Measurements from ENCODE around the gene SLC38A5. TPM values are rescaled to one million over a fixed set of nuclear protein-coding genes. Genes with fewer than 3 reads are reported as not detected.
"Not testable (repeated sequence)": the region's sequence is repeated elsewhere in the genome, so short reads cannot be mapped to it uniquely, and the experiment has no call there.

The SLC38A5 gene
- polyA plus RNA-seq, 2 donors, result 16.3 to 22.1 TPM

DNA sequence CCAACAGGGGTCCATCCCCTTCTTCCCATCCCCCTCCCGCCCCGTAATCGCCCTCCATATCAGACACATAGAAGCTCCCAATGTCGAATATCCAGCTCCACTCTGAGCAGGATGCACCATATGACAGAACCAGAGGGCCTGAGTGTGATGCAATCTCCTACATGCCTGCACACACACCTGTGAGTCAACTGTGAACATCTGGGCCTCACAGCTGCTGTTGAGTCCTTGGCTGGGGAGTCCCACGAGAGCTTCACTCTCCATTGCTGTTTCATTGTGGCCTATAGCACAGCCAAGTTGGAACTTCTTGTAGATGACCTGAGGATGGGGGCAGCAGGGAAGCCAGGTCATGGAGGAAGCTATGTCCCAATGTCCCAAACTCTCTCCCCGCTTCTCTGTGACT is 8.2 kb downstream of the SLC38A5 start:
- H3K27me3 ChIP-seq (ENCODE audit: control insufficient read depth in 1 of 2, insufficient read depth in 2 of 2, low read length in 2 of 2), result no peaks in the 10 kb centered on the region
- 66 to 75% methylated on average over 6 of the region's 6 CpGs for WGBS, 2 donors

DNA sequence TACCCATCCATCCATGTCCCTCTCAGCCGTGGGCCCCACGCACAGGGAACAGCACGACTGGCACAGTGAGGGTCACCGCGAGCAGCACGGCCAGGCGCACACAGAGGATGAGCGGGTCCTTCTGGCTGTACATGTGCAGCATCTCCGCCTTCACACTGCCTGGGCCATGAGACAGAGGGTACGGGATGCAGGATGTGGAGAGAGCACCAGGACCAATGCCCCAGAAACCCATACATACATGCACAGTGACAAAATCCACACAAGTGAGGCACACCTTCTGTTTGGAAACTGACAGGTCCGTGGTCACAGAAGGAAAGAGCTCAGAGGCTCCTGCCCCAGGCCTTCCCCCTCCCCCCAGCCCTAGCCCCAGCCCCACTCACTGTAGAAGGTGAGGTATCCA is 9.5 kb downstream of the SLC38A5 start:
- Histone ChIP-seq H3K4me1 (ENCODE audit: control insufficient read depth in 2 of 2, insufficient read depth in 2 of 2, low read length in 1 of 2) (no peaks in the 10 kb centered on the region), H3K27ac (ENCODE audit: low read depth in 2 of 2, low read length in 1 of 2) (no peak overlapping the region), H3K27me3 (ENCODE audit: control insufficient read depth in 1 of 2, insufficient read depth in 2 of 2, low read length in 2 of 2) (no peaks in the 10 kb centered on the region), H3K36me3 (ENCODE audit: control insufficient read depth in 2 of 2, insufficient read depth in 2 of 2, low read length in 1 of 2) (no peaks in the 10 kb centered on the region), H3K4me3 (ENCODE audit: low read depth in 1 of 2, low read length in 2 of 2) (no peak overlapping the region), H3K9me3 (ENCODE audit: control insufficient read depth in 2 of 2, insufficient read depth in 1 of 2, low read depth in 1 of 2, low read length in 1 of 2) (no peaks in the 10 kb centered on the region)
- WGBS, 2 donors, result 87 to 96% methylated on average over 11 of the region's 11 CpGs

More for the DNA sequence above, 8.2 kb downstream of the SLC38A5 start:
- Histone ChIP-seq H3K36me3 (ENCODE audit: control insufficient read depth in 2 of 2, insufficient read depth in 2 of 2, low read length in 1 of 2) (no peaks in the 10 kb centered on the region), H3K4me1 (ENCODE audit: control insufficient read depth in 2 of 2, insufficient read depth in 2 of 2, low read length in 1 of 2) (no peaks in the 10 kb centered on the region), H3K4me3 (ENCODE audit: low read depth in 1 of 2, low read length in 2 of 2) (no peak overlapping the region), H3K27ac (ENCODE audit: low read depth in 2 of 2, low read length in 1 of 2) (no peak overlapping the region), H3K9me3 (ENCODE audit: control insufficient read depth in 2 of 2, insufficient read depth in 1 of 2, low read depth in 1 of 2, low read length in 1 of 2) (no peaks in the 10 kb centered on the region)

DNA sequence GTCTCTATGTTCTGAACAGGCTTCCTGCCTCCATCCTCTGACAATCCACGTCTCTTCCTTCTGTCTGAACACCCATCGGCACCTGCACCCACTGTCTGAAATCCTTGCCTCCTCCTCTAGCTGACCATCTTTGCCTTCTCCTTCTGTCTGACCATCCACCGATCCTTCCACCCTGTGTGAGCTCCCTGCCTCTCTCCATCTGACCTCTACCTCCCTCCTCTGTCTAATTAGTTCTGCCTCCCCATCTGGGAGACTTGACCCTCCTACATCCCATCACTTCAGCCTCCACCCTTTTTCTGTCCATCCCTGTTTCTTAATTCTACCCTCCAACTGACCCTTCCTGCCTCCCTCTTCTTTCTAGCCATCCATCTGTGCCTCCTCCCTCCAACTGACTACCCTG is 10.0 kb downstream of the SLC38A5 start:
- WGBS, 2 donors, result 83 to 93% methylated on average over 3 of the region's 3 CpGs
- no peaks in the 10 kb centered on the region for H3K27me3 ChIP-seq (ENCODE audit: control insufficient read depth in 1 of 2, insufficient read depth in 2 of 2, low read length in 2 of 2)
- no peaks in the 10 kb centered on the region for H3K9me3 ChIP-seq (ENCODE audit: control insufficient read depth in 2 of 2, insufficient read depth in 1 of 2, low read depth in 1 of 2, low read length in 1 of 2)

DNA sequence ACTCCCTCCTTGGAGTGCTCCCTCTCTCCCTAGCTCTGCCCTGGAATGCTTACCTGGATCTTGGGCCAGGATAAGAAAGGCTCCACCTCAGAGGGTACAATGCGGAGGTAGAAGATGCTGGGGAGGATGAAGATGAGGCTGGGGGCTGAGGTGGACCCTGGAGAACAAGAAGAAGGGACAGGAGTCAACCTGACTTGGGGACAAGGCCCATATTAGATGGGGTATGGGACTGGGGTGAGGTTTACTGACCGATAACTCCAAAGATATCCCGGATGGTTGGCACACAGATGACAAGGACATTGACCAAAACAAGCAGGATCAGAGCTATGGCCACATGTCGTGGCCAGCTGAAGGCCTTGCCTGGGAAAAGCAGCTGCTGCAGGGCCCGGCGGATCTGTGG is 10.6 kb downstream of the SLC38A5 start:
- no peak overlapping the region for H3K4me3 ChIP-seq (ENCODE audit: low read depth in 1 of 2, low read length in 2 of 2)
- H3K36me3 ChIP-seq (ENCODE audit: control insufficient read depth in 2 of 2, insufficient read depth in 2 of 2, low read length in 1 of 2), result no peaks in the 10 kb centered on the region
- no peaks in the 10 kb centered on the region for H3K9me3 ChIP-seq (ENCODE audit: control insufficient read depth in 2 of 2, insufficient read depth in 1 of 2, low read depth in 1 of 2, low read length in 1 of 2)
- 83 to 96% methylated on average over 6 of the region's 6 CpGs for WGBS, 2 donors
- no peaks in the 10 kb centered on the region for H3K4me1 ChIP-seq (ENCODE audit: control insufficient read depth in 2 of 2, insufficient read depth in 2 of 2, low read length in 1 of 2)
- H3K27ac ChIP-seq (ENCODE audit: low read depth in 2 of 2, low read length in 1 of 2), result no peak overlapping the region
- H3K27me3 ChIP-seq (ENCODE audit: control insufficient read depth in 1 of 2, insufficient read depth in 2 of 2, low read length in 2 of 2), result no peaks in the 10 kb centered on the region

More for the DNA sequence above, 10.0 kb downstream of the SLC38A5 start:
- Histone ChIP-seq H3K36me3 (ENCODE audit: control insufficient read depth in 2 of 2, insufficient read depth in 2 of 2, low read length in 1 of 2) (no peaks in the 10 kb centered on the region), H3K4me3 (ENCODE audit: low read depth in 1 of 2, low read length in 2 of 2) (no peak overlapping the region), H3K27ac (ENCODE audit: low read depth in 2 of 2, low read length in 1 of 2) (no peak overlapping the region), H3K4me1 (ENCODE audit: control insufficient read depth in 2 of 2, insufficient read depth in 2 of 2, low read length in 1 of 2) (no peaks in the 10 kb centered on the region)

DNA sequence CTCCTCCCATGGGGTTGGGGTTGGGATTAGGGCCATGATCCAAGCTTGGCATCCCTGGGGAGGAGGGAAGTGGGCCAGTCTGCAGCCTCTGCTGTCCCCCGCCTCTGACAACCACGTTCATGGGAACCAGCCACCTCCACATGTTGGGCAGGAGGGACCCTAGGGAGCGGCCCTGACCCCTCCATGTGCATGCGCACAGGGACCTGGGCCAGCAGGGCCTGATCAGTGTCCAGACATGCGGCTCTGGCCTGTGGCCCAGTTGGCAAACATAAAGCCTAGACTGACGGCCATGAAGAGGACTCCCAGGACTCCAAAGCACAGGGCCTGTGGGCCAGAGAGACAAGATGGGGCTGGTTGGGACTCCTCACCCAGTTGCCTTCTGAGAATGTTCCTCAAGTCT is 11.3 kb downstream of the SLC38A5 start:
- Histone ChIP-seq H3K4me3 (ENCODE audit: low read depth in 1 of 2, low read length in 2 of 2) (no peak overlapping the region), H3K36me3 (ENCODE audit: control insufficient read depth in 2 of 2, insufficient read depth in 2 of 2, low read length in 1 of 2) (no peaks in the 10 kb centered on the region), H3K4me1 (ENCODE audit: control insufficient read depth in 2 of 2, insufficient read depth in 2 of 2, low read length in 1 of 2) (no peaks in the 10 kb centered on the region), H3K27ac (ENCODE audit: low read depth in 2 of 2, low read length in 1 of 2) (no peak overlapping the region), H3K9me3 (ENCODE audit: control insufficient read depth in 2 of 2, insufficient read depth in 1 of 2, low read depth in 1 of 2, low read length in 1 of 2) (no peaks in the 10 kb centered on the region), H3K27me3 (ENCODE audit: control insufficient read depth in 1 of 2, insufficient read depth in 2 of 2, low read length in 2 of 2) (no peaks in the 10 kb centered on the region)
- whole genome bisulfite sequencing, 2 donors, result 47 to 59% methylated on average over 6 of the region's 6 CpGs

DNA sequence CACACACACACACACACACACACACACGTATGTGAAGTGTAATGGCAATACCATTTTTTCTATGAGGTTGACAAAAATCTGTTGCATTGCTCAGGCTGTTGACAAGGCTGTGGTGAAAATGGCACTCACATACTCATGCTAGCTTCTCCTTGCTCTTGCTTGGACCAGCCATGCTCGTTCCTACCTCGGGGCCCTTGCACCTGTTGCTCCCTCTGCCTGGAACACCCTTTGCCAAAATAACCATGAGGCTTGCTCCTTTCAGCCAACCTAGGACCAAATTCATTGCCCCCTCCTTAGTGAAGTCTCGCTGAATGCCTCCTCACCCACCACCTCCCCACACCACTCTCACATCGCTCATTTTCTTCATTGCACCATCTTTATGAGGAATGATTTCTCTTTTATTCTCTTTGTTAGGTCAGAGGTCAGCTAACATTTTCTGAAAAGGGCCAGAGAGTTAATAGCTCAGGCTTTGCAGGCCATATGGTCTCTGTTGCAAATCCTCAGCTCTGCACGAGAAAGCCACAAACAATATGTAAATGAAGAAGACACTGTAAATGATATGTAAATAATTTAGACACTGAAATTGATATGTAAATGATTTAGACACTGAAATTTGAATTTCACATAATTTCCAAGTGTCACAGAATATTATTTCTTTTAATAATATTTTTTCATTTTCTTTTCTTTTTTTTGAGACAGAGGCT is 13.3 kb downstream of the SLC38A5 start:
- WGBS, 2 donors, result 80 to 87% methylated on average over 6 of the region's 6 CpGs
- Histone ChIP-seq H3K4me3 (ENCODE audit: low read depth in 1 of 2, low read length in 2 of 2) (no peak overlapping the region), H3K9me3 (ENCODE audit: control insufficient read depth in 2 of 2, insufficient read depth in 1 of 2, low read depth in 1 of 2, low read length in 1 of 2) (no peaks in the 10 kb centered on the region)

DNA sequence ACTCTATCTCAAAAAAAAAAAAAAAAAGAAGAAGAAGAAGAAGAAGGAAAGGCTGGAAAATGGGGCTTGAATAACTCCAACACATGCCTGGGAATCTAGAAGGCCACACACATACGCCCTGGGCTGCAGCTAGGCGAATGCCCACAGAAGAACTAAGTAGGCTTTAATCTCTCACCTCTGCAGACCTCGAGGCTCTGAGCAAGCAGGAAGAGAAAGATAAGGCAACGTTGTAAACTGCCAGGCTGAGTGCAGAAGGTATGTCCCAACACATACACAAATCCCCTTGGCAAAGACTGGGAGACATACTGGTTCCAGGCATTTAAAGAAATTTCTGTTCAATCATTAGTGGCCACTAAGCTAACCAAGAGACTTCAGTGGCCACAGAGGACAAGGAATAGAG is 18.4 kb downstream of the SLC38A5 start:
- Histone ChIP-seq H3K36me3 (ENCODE audit: control insufficient read depth in 2 of 2, insufficient read depth in 2 of 2, low read length in 1 of 2) (no peaks in the 10 kb centered on the region), H3K27ac (ENCODE audit: low read depth in 2 of 2, low read length in 1 of 2) (no peak overlapping the region), H3K4me1 (ENCODE audit: control insufficient read depth in 2 of 2, insufficient read depth in 2 of 2, low read length in 1 of 2) (no peaks in the 10 kb centered on the region), H3K27me3 (ENCODE audit: control insufficient read depth in 1 of 2, insufficient read depth in 2 of 2, low read length in 2 of 2) (no peaks in the 10 kb centered on the region), H3K4me3 (ENCODE audit: low read depth in 1 of 2, low read length in 2 of 2) (no peak overlapping the region), H3K9me3 (ENCODE audit: control insufficient read depth in 2 of 2, insufficient read depth in 1 of 2, low read depth in 1 of 2, low read length in 1 of 2) (no peaks in the 10 kb centered on the region)
- WGBS, 2 donors, result 49 to 50% methylated on average over 4 of the region's 4 CpGs

More for the DNA sequence above, 13.3 kb downstream of the SLC38A5 start:
- no peaks in the 10 kb centered on the region for H3K4me1 ChIP-seq (ENCODE audit: control insufficient read depth in 2 of 2, insufficient read depth in 2 of 2, low read length in 1 of 2)
- no peaks in the 10 kb centered on the region for H3K27me3 ChIP-seq (ENCODE audit: control insufficient read depth in 1 of 2, insufficient read depth in 2 of 2, low read length in 2 of 2)
- no peaks in the 10 kb centered on the region for H3K36me3 ChIP-seq (ENCODE audit: control insufficient read depth in 2 of 2, insufficient read depth in 2 of 2, low read length in 1 of 2)
- H3K27ac ChIP-seq (ENCODE audit: low read depth in 2 of 2, low read length in 1 of 2), result no peak overlapping the region

DNA sequence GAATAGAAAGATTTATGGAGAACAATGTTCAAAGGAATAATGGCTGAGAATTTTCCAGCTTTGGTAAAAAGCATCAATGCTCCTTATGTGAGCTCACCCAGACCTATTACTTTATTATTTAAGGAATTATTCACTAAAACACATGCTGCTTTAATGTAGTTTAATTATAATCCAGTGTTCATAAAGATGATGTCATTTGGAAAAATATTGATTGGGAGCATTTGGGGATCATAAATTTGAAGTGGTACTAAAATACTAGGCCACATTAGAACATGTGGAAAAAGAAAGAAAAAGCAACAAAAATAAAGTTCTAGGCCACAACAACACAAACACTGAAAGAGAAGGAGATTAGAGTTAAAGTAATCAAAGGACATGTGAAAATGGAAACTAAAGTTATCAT is 20.0 kb downstream of the SLC38A5 start:
- Histone ChIP-seq H3K9me3 (ENCODE audit: control insufficient read depth in 2 of 2, insufficient read depth in 1 of 2, low read depth in 1 of 2, low read length in 1 of 2) (no peaks in the 10 kb centered on the region), H3K27me3 (ENCODE audit: control insufficient read depth in 1 of 2, insufficient read depth in 2 of 2, low read length in 2 of 2) (no peaks in the 10 kb centered on the region), H3K4me1 (ENCODE audit: control insufficient read depth in 2 of 2, insufficient read depth in 2 of 2, low read length in 1 of 2) (no peaks in the 10 kb centered on the region), H3K27ac (ENCODE audit: low read depth in 2 of 2, low read length in 1 of 2) (no peak overlapping the region), H3K4me3 (ENCODE audit: low read depth in 1 of 2, low read length in 2 of 2) (no peak overlapping the region), H3K36me3 (ENCODE audit: control insufficient read depth in 2 of 2, insufficient read depth in 2 of 2, low read length in 1 of 2) (no peaks in the 10 kb centered on the region)

DNA sequence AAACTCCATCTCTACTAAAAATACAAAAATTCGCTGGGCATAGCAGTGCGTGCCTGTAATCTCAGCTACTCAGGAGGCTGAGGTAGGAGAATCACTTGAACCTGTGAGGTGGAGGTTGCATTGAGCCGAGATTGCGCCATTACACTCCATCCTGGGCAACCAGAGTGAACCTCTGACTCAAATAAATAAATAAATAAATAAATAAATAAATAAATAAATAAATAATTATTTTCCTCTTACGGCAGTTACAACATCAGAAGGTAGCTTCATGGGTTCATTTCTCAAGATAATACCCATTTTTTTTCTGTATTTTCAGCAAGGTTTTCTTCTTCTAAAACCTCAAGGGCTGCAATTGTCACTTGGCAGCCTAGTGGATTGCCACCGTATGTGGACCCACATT is 22.9 kb downstream of the SLC38A5 start:
- WGBS, 2 donors, result 88 to 95% methylated on average over 6 of the region's 6 CpGs

DNA sequence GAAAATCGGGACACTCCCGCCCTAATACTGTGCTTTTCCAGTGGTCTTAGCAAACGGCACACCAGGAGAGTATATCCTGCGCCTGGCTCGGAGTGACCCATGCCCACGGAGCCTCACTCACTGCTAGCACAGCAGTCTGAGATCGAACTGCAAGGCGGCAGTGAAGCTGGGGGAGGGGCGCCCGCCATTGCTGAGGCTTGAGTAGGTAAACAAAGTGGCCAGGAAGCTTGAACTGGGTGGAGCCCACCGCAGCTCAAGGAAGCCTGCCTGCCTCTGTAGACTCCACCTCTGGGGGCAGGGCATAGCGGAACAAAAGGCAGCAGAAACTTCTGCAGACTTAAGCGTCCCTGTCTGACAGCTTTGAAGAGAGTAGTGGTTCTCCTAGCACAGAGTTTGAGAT is 36.3 kb downstream of the SLC38A5 start:
- H3K27me3 ChIP-seq (ENCODE audit: control insufficient read depth in 1 of 2, insufficient read depth in 2 of 2, low read length in 2 of 2); H3K27ac ChIP-seq (ENCODE audit: low read depth in 2 of 2, low read length in 1 of 2); H3K4me1 ChIP-seq (ENCODE audit: control insufficient read depth in 2 of 2, insufficient read depth in 2 of 2, low read length in 1 of 2); H3K9me3 ChIP-seq (ENCODE audit: control insufficient read depth in 2 of 2, insufficient read depth in 1 of 2, low read depth in 1 of 2, low read length in 1 of 2); H3K4me3 ChIP-seq (ENCODE audit: low read depth in 1 of 2, low read length in 2 of 2); H3K36me3 ChIP-seq (ENCODE audit: control insufficient read depth in 2 of 2, insufficient read depth in 2 of 2, low read length in 1 of 2): not testable (repeated sequence)
- WGBS, 2 donors, result 82 to 84% methylated on average over 13 of the region's 13 CpGs

More for the DNA sequence above, 22.9 kb downstream of the SLC38A5 start:
- not testable (repeated sequence) for H3K4me3 ChIP-seq (ENCODE audit: low read depth in 1 of 2, low read length in 2 of 2); H3K9me3 ChIP-seq (ENCODE audit: control insufficient read depth in 2 of 2, insufficient read depth in 1 of 2, low read depth in 1 of 2, low read length in 1 of 2); H3K27ac ChIP-seq (ENCODE audit: low read depth in 2 of 2, low read length in 1 of 2); H3K27me3 ChIP-seq (ENCODE audit: control insufficient read depth in 1 of 2, insufficient read depth in 2 of 2, low read length in 2 of 2); H3K36me3 ChIP-seq (ENCODE audit: control insufficient read depth in 2 of 2, insufficient read depth in 2 of 2, low read length in 1 of 2); H3K4me1 ChIP-seq (ENCODE audit: control insufficient read depth in 2 of 2, insufficient read depth in 2 of 2, low read length in 1 of 2)

Data from esophagus (tissue), 2 donors.